Neural progenitor cell (in vitro differentiated cells): Measurements from ENCODE around the gene PCDH1. TPM values are rescaled to one million over a fixed set of nuclear protein-coding genes. Genes with fewer than 3 reads are reported as not detected.
"Not testable (repeated sequence)": the region's sequence is repeated elsewhere in the genome, so short reads cannot be mapped to it uniquely, and the experiment has no call there.

Experiments
- DNase-seq: peaks from one replicate; pipeline ENCODE4 v3.0.0-alpha.2; 2016; ENCODE audit warnings: low spot score
- H2AFZ ChIP-seq: fragments of 200-600 bp; sonication (generic); replicated peaks from 2 replicates; pipeline ENCODE4 v1.6.1; 2016; ENCODE audit warnings: antibody characterized with exemption
- H3F3A ChIP-seq: fragments of 200-600 bp; sonication (generic); 2 replicates; pipeline ENCODE4 v1.6.1; 2016; ENCODE audit warnings: antibody characterized with exemption, low read depth
- H3K27ac ChIP-seq: fragments of 200-600 bp; sonication (generic); 2 replicates; pipeline ENCODE4 v1.5.1; 2016; ENCODE audit warnings: mild to moderate bottlenecking
- H3K27me3 ChIP-seq: fragments of 200-600 bp; sonication (generic); 2 replicates; pipeline ENCODE4 v1.6.1; 2016; ENCODE audit warnings: mild to moderate bottlenecking, moderate library complexity
- H3K36me3 ChIP-seq: fragments of 200-600 bp; sonication (generic); 2 replicates; pipeline ENCODE4 v1.5.1; 2016
- H3K4me1 ChIP-seq: fragments of 200-600 bp; sonication (generic); 2 replicates; pipeline ENCODE4 v1.6.1; 2016; ENCODE audit warnings: mixed run types
- H3K4me2 ChIP-seq: fragments of 200-600 bp; sonication (generic); 2 replicates; pipeline ENCODE4 v1.6.1; 2016
- H3K4me3 ChIP-seq: fragments of 200-600 bp; sonication (generic); 2 replicates; pipeline ENCODE4 v1.5.1; 2016
- H3K79me2 ChIP-seq: fragments of 200-600 bp; sonication (generic); 2 replicates; pipeline ENCODE4 v1.6.1; 2016; ENCODE audit warnings: low read depth
- H3K9ac ChIP-seq: fragments of 200-600 bp; sonication (generic); 2 replicates; pipeline ENCODE4 v1.6.1; 2016
- H3K9me3 ChIP-seq: fragments of 200-600 bp; sonication (generic); 2 replicates; pipeline ENCODE4 v1.5.1; 2016; ENCODE audit warnings: low read depth
- H4K20me1 ChIP-seq: fragments of 200-600 bp; sonication (generic); 2 replicates; pipeline ENCODE4 v1.6.1; 2016; ENCODE audit warnings: low read depth
- H3K27ac Mint-ChIP-seq: 3 replicates; pipeline ENCODE4 v1.8.0; 2021; ENCODE audit warnings: mixed read lengths
- H3K27me3 Mint-ChIP-seq: 2 replicates; pipeline ENCODE4 v1.8.0; 2022; ENCODE audit warnings: low read depth, mild to moderate bottlenecking, inconsistent platforms, moderate library complexity, mixed read lengths; ENCODE audit not compliant: insufficient read depth
- H3K36me3 Mint-ChIP-seq: 3 replicates; pipeline ENCODE4 v1.8.0; 2021; ENCODE audit warnings: mixed read lengths
- H3K4me1 Mint-ChIP-seq: 3 replicates; pipeline ENCODE4 v1.8.0; 2021; ENCODE audit warnings: mixed read lengths
- H3K4me3 Mint-ChIP-seq: 3 replicates; pipeline ENCODE4 v1.8.0; 2021; ENCODE audit warnings: mild to moderate bottlenecking, moderate library complexity, mixed read lengths
- H3K9me3 Mint-ChIP-seq: 3 replicates; pipeline ENCODE4 v1.8.0; 2020; ENCODE audit warnings: mixed read lengths
- CTCF ChIP-seq: fragments of 200-600 bp; sonication (generic); IDR thresholded peaks from 2 replicates; pipeline ENCODE4 v1.5.1; 2017; ENCODE audit warnings: antibody characterized with exemption, mild to moderate bottlenecking
- EZH2 ChIP-seq: fragments of 200-600 bp; sonication (generic); IDR thresholded peaks from 2 replicates; pipeline ENCODE4 v1.6.1; 2017; ENCODE audit warnings: antibody characterized with exemption, mild to moderate bottlenecking, moderate library complexity
- EZH2phosphoT487 ChIP-seq: fragments of 200-600 bp; sonication (generic); IDR thresholded peaks from 2 replicates; pipeline ENCODE4 v1.6.1; 2017; ENCODE audit warnings: antibody characterized with exemption
- total RNA-seq: library from RNA; depleted of rRNA; stranded (reverse); fragments of >200 nt; gene quantifications from 2 replicates; pipeline ENCODE4 v1.2.3, GENCODE V29; 2015; ENCODE audit warnings: low replicate concordance

Gene PCDH1
- total RNA-seq, 1 donor from 2014 or later: 24.8 TPM

DNA sequence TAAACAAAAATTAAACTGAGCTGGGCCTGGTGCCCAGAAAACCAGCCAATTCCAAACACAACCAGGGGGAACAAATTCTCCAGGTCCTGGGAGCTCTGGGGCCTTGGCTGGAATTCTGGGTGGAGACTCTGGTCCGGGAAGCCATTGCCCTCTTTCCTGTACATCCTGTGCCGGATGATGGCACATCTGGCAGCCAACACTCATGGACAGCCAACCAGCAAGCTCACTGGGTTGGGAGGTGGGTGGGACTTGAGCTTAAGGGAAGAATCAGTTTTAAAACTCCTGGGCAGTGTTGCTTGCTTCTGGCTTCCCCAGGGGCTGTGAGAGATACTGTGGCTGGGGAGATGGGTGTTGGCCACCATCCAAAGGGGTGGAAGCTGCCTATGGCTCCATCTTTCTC, 56.1 kb downstream of the PCDH1 start:
- no peak for DNase-seq
- H3K36me3 Mint-ChIP-seq: no peaks in the 10 kb centered on the region
- Histone ChIP-seq H3K4me2 (no peak overlapping the region), H3K36me3 (no peaks in the 10 kb centered on the region), H3K4me3 (no peak overlapping the region), H4K20me1 (no peaks in the 10 kb centered on the region), H3K4me1 (peaks cover 57% of the 10 kb centered on the region), H3K9me3 (no peaks in the 10 kb centered on the region), H3K27ac (no peak overlapping the region), H3K27me3 (no peaks in the 10 kb centered on the region), H3F3A (peaks cover 24% of the 10 kb centered on the region), H3K9ac (no peak overlapping the region), H3K79me2 (no peaks in the 10 kb centered on the region), H2AFZ (no peak overlapping the region)
- H3K27ac Mint-ChIP-seq: no peak overlapping the region
- H3K9me3 Mint-ChIP-seq: no peaks in the 10 kb centered on the region
- peaks cover 4% of the 10 kb centered on the region for H3K27me3 Mint-ChIP-seq
- peaks cover 38% of the 10 kb centered on the region for H3K4me1 Mint-ChIP-seq
- no peak for TF ChIP-seq CTCF
- no peak for TF ChIP-seq EZH2
- TF ChIP-seq EZH2phosphoT487: no peak
- no peak overlapping the region for H3K4me3 Mint-ChIP-seq

GRCh38 chr5:141821430-141821925, 56.7 kb downstream of the PCDH1 start:
- H3K9ac ChIP-seq: no peak overlapping the region
- no peaks in the 10 kb centered on the region for H3K36me3 Mint-ChIP-seq
- H3K4me2 ChIP-seq: peak overlapping the region; percentile 3
- no peak for TF ChIP-seq EZH2
- no peak for TF ChIP-seq CTCF
- TF ChIP-seq EZH2phosphoT487: no peak
- peaks cover 44% of the 10 kb centered on the region for H3K4me1 Mint-ChIP-seq
- H3F3A ChIP-seq: peaks cover 31% of the 10 kb centered on the region
- no peak overlapping the region for H2AFZ ChIP-seq
- no peaks in the 10 kb centered on the region for H3K9me3 ChIP-seq
- no peak overlapping the region for H3K27ac Mint-ChIP-seq
- H3K9me3 Mint-ChIP-seq: no peaks in the 10 kb centered on the region
- H3K4me3 ChIP-seq: no peak overlapping the region
- H3K27me3 Mint-ChIP-seq: peaks cover 4% of the 10 kb centered on the region
- H3K4me1 ChIP-seq: peaks cover 61% of the 10 kb centered on the region
- H3K27ac ChIP-seq: no peak overlapping the region
- peak; percentile 61 for DNase-seq
- H3K4me3 Mint-ChIP-seq: no peak overlapping the region
- H3K27me3 ChIP-seq: no peaks in the 10 kb centered on the region
- H3K36me3 ChIP-seq: no peaks in the 10 kb centered on the region
- no peaks in the 10 kb centered on the region for H4K20me1 ChIP-seq
- no peaks in the 10 kb centered on the region for H3K79me2 ChIP-seq

DNA sequence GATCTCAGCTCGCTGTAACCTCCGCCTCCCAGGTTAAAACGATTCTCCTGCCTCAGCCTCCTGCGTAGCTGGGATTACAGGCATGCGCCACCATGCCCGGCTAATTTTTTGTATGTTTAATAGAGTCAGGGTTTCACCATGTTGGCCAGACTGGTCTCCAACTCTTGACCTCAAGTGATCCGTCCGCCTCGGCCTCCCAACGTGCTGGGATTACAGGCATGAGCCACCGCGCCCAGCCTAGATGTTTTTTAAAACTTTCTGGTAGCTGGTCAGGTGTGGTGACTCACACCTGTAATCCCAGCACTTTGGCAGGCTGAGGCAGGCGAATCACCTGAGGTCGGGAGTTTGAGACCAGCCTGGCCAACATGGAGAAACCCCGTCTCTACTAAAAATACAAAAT, 57.5 kb downstream of the PCDH1 start:
- H3K27me3 ChIP-seq, H3K36me3 Mint-ChIP-seq, H3K36me3 ChIP-seq, H3K79me2 ChIP-seq, H3K9me3 ChIP-seq, H4K20me1 ChIP-seq, H2AFZ ChIP-seq, DNase-seq, H3K9me3 Mint-ChIP-seq, H3K27ac ChIP-seq, H3K9ac ChIP-seq, H3K4me3 ChIP-seq, H3K4me3 Mint-ChIP-seq, H3K27me3 Mint-ChIP-seq, H3K4me2 ChIP-seq, H3K27ac Mint-ChIP-seq: not testable (repeated sequence)
- Histone ChIP-seq H3K4me1 (peaks cover 61% of the 10 kb centered on the region), H3F3A (peaks cover 34% of the 10 kb centered on the region)
- H3K4me1 Mint-ChIP-seq: peaks cover 43% of the 10 kb centered on the region

GRCh38 chr5:141817631-141818030, 60.6 kb downstream of the PCDH1 start:
- Histone ChIP-seq H3K9me3 (no peaks in the 10 kb centered on the region), H3K9ac (no peak overlapping the region), H3K4me3 (no peak overlapping the region), H3K79me2 (no peaks in the 10 kb centered on the region), H2AFZ (no peak overlapping the region), H3K4me1 (peaks cover 57% of the 10 kb centered on the region), H4K20me1 (no peaks in the 10 kb centered on the region), H3K36me3 (no peaks in the 10 kb centered on the region), H3K4me2 (no peak overlapping the region), H3K27me3 (no peaks in the 10 kb centered on the region), H3F3A (peaks cover 52% of the 10 kb centered on the region), H3K27ac (no peak overlapping the region)
- DNase-seq: no peak
- Mint-ChIP-seq H3K27ac (no peak overlapping the region), H3K36me3 (no peaks in the 10 kb centered on the region), H3K4me3 (no peak overlapping the region), H3K9me3 (no peaks in the 10 kb centered on the region), H3K27me3 (no peaks in the 10 kb centered on the region), H3K4me1 (peaks cover 51% of the 10 kb centered on the region)
- TF ChIP-seq EZH2 (no peak), EZH2phosphoT487 (no peak), CTCF (no peak)
